Measurements from ENCODE around the gene BEX1.
"Not testable (repeated sequence)": the region's sequence is repeated elsewhere in the genome, so short reads cannot be mapped to it uniquely, and the experiment has no call there.

BEX1 gene

GRCh38 chrX:103063918-103064434, at the start of gene BEX1:
BEX1 (minus strand) TSS chrX:103064171; CDS start chrX:103063274, 897 bp downstream.
- DNase-seq (ENCODE audit: low spot score) = peak; percentile 48

- not testable (repeated sequence) for DNase-seq (ENCODE audit: low spot score)
These were observed 45.5 kb upstream of the BEX1 start for GRCh38 chrX:103109497-103109896.

- no peak for DNase-seq (ENCODE audit: low spot score)
These were observed 43.9 kb upstream of the BEX1 start for GRCh38 chrX:103107836-103108235.

GRCh38 chrX:103107227-103107737, 43.3 kb upstream of the BEX1 start:
- not testable (repeated sequence) for DNase-seq (ENCODE audit: low spot score)

GRCh38 chrX:103104370-103104769, 40.4 kb upstream of the BEX1 start:
- DNase-seq (ENCODE audit: low spot score) = not testable (repeated sequence)

- not testable (repeated sequence) for DNase-seq (ENCODE audit: low spot score)
These were observed 39.9 kb upstream of the BEX1 start for GRCh38 chrX:103103866-103104265.

- no peak for DNase-seq (ENCODE audit: low spot score)
These were observed 37.5 kb upstream of the BEX1 start for GRCh38 chrX:103101299-103102042.

- DNase-seq (ENCODE audit: low spot score) = no peak
These were observed 36.5 kb upstream of the BEX1 start for GRCh38 chrX:103100484-103100883.

GRCh38 chrX:103099691-103100090, 35.7 kb upstream of the BEX1 start:
- DNase-seq (ENCODE audit: low spot score) = no peak

- no peak for DNase-seq (ENCODE audit: low spot score)
These were observed 34.5 kb upstream of the BEX1 start for GRCh38 chrX:103098488-103098887.

GRCh38 chrX:103092942-103093341, 29.0 kb upstream of the BEX1 start, which contains the start of gene NXF3:
NXF3 (minus strand) TSS chrX:103093143; CDS start chrX:103093023, 120 bp downstream.
- no peak for DNase-seq (ENCODE audit: low spot score)

- no peak for DNase-seq (ENCODE audit: low spot score)
These were observed 17.1 kb upstream of the BEX1 start for GRCh38 chrX:103081051-103081450.

- no peak for DNase-seq (ENCODE audit: low spot score)
These were observed 9.5 kb upstream of the BEX1 start for GRCh38 chrX:103073467-103073866.

- no peak for DNase-seq (ENCODE audit: low spot score)
These were observed 2.6 kb upstream of the BEX1 start for GRCh38 chrX:103066606-103067005.

- DNase-seq (ENCODE audit: low spot score) = peak; percentile 3
These were observed 653 bp downstream of the BEX1 start for GRCh38 chrX:103063191-103063845.

- DNase-seq (ENCODE audit: low spot score) = no peak
These were observed 2.5 kb downstream of the BEX1 start for GRCh38 chrX:103061486-103061885.

GRCh38 chrX:103056902-103057301, 7.1 kb downstream of the BEX1 start:
- no peak for DNase-seq (ENCODE audit: low spot score)

GRCh38 chrX:103052625-103053024, 11.3 kb downstream of the BEX1 start:
- DNase-seq (ENCODE audit: low spot score) = no peak

GRCh38 chrX:103051260-103051789, 12.6 kb downstream of the BEX1 start:
- no peak for DNase-seq (ENCODE audit: low spot score)

GRCh38 chrX:103033371-103033770, 30.6 kb downstream of the BEX1 start:
- not testable (repeated sequence) for DNase-seq (ENCODE audit: low spot score)

GRCh38 chrX:103017542-103017941, 46.4 kb downstream of the BEX1 start:
- DNase-seq (ENCODE audit: low spot score) = no peak

GRCh38 chrX:103012945-103013344, 51.0 kb downstream of the BEX1 start:
- no peak for DNase-seq (ENCODE audit: low spot score)

Measured in pons (tissue), 1 donor.